Measurements from ENCODE around the gene MRC2. TPM values are rescaled to one million over a fixed set of nuclear protein-coding genes. Genes with fewer than 3 reads are reported as not detected.

The MRC2 gene
- total and polyA plus RNA-seq, 9 of the 15 experiments (the other 6 are each of a cell fraction or from before 2014, with no cell fraction given), result 0.28 to 11.5 (median 6.6) TPM

DNA sequence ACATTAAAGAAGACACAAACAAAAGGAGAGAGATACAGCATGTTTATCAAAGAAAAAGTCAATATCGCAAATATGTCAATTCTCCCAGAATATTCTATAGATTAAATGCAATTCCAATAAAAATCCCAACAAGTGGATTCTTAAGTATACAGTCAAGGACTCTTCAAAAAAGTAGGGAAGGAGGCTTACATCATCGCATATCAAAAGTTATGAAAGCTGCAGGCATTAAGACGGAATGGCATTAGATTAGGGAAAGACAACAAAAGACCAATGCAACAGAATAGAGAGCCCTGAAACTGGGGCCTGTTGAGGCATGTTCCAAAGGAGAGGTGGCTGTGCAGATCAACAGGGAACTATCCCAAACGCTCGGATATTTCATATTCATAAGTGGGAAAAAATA lies 104.7 kb downstream of the MRC2 start:
- Histone ChIP-seq H3K9me3 (replicated peaks; ENCODE audit: control insufficient read depth, insufficient read depth, low read depth, low read length) (no peaks in the 10 kb centered on the region), H3K4me2 (ENCODE audit: insufficient read depth, low read length) (no peak overlapping the region), H3K4me3 (no peak overlapping the region), H4K20me1 (replicated peaks; ENCODE audit: control insufficient read depth, insufficient read depth, low read length) (no peaks in the 10 kb centered on the region), H3K27ac (ENCODE audit: extremely low read depth, low read depth, low read length) (no peak overlapping the region), H3K4me1 (replicated peaks in 1 of 2; ENCODE audit: control insufficient read depth in 2 of 2, insufficient read depth in 2 of 2, low read length in 2 of 2) (no peaks in the 10 kb centered on the region), H3K36me3 (ENCODE audit: control insufficient read depth, insufficient read depth, low read length) (no peaks in the 10 kb centered on the region), H3K79me2 (ENCODE audit: control insufficient read depth, insufficient read depth, low read length) (no peaks in the 10 kb centered on the region), H3K27me3 (ENCODE audit: control insufficient read depth in 2 of 2, insufficient read depth in 2 of 2, low read length in 2 of 2) (peaks cover 15 to 21% of the 10 kb centered on the region in 2 experiments; a peak in 3 of 5 replicates), H3K9ac (ENCODE audit: insufficient read depth in 1 of 2, low read depth in 2 of 2, low read length in 2 of 2) (no peak overlapping the region), H3K9me1 (ENCODE audit: control insufficient read depth, insufficient read depth, low read length) (no peaks in the 10 kb centered on the region), H2AFZ (ENCODE audit: low read depth, low read length) (no peak overlapping the region)
- no TSS peak for BruUV-seq (replicated peaks)
- CTCF ChIA-PET (ENCODE audit: low intra/inter-chr PET ratio), result no interaction called here
- DNase-seq (ENCODE audit: extremely low read depth in 1 of 4, low spot score in 3 of 4) (no peak), FAIRE-seq (no peak), ATAC-seq (no peak)
- 2% methylated on average over 5 of the region's 5 CpGs for WGBS (ENCODE audit: insufficient coverage, low coverage, missing lambda C conversion rate)
- TF ChIP-seq, protein P1, sequence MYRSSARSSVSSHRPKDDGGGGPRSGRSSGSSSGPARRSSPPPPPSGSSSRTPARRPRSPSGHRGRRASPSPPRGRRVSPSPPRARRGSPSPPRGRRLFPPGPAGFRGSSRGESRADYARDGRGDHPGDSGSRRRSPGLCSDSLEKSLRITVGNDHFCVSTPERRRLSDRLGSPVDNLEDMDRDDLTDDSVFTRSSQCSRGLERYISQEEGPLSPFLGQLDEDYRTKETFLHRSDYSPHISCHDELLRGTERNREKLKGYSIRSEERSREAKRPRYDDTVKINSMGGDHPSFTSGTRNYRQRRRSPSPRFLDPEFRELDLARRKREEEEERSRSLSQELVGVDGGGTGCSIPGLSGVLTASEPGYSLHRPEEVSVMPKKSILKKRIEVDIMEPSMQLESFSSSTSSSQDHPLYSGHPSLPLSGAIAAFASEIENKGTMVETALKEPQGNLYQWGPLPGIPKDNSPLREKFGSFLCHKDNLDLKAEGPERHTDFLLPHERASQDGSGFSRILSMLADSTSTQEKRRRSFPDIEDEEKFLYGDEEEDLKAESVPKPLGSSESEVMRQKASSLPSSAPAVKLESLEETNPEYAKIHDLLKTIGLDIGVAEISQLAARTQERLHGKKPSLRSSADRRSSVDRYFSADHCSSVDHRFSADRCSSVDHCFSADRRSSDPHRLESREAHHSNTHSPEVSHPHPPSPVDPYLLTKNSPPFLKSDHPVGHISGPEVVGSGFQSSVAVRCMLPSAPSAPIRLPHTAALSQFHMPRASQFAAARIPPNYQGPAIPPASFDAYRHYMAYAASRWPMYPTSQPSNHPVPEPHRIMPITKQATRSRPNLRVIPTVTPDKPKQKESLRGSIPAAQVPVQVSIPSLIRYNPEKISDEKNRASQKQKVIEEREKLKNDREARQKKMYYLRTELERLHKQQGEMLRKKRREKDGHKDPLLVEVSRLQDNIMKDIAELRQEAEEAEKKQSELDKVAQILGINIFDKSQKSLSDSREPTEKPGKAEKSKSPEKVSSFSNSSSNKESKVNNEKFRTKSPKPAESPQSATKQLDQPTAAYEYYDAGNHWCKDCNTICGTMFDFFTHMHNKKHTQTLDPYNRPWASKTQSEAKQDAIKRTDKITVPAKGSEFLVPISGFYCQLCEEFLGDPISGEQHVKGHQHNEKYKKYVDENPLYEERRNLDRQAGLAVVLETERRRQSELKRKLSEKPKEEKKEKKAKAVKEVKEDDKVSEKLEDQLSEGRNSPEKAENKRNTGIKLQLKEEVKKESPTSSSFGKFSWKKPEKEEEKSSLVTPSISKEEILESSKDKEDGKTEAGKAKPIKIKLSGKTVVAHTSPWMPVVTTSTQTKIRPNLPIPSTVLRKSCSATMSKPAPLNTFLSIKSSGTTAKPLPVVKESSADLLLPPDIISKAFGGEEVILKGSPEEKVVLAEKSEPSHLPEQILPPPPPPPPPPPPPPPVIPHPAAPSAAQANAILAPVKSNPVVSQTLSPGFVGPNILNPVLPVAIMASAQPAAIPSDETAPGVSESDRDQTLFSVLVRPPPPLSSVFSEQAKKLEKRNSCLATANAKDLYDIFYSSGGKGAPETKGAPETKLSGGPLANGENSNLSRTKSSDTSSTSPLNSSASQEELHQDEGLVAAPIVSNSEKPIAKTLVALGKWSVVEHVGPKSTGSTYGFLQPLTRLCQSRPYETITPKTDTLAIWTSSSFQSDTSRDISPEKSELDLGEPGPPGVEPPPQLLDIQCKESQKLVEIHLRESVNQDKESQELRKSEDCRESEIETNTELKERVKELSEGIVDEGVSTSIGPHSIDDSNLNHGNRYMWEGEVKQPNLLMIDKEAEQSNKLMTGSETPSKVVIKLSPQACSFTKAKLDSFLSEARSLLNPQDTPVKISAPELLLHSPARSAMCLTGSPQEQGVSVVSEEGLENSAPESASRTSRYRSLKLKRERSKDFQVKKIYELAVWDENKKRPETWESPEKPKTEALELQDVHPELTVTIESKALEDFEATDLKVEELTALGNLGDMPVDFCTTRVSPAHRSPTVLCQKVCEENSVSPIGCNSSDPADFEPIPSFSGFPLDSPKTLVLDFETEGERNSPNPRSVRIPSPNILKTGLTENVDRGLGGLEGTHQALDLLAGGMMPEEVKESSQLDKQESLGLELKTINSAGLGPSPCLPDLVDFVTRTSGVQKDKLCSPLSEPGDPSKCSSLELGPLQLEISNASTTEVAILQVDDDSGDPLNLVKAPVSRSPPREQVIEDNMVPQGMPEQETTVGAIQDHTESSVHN (IDR thresholded peaks at IDR 0.05; ENCODE audit: borderline replicate concordance in 1 of 2, low read depth in 1 of 2), result no peak
- TF ChIP-seq CBFA2T2 (conservative IDR thresholded peaks at IDR 0.05) (no peak), MTA3 (IDR thresholded peaks at IDR 0.05; ENCODE audit: borderline replicate concordance) (no peak)
- in situ Hi-C loops (cut with MboI) (no loop called here), intact Hi-C loops (cut with micrococcal nuclease) (no loop called here)
- POLR2A ChIA-PET, result no interaction called here

Data from K562 (cell line).